PFSK-1 (cell line): ENCODE results near the gene ZNF672.

Source experiments
- FOXP2 ChIP-seq: optimal IDR thresholded peaks from 2 replicates; pipeline ENCODE3; 2011; ENCODE audit warnings: borderline replicate concordance, control low read depth, inconsistent platforms; ENCODE audit not compliant: insufficient read depth; ENCODE audit errors: extremely low read length, extremely low read depth
- POLR2AphosphoS5 ChIP-seq: IDR thresholded peaks from 2 replicates; pipeline ENCODE4 v1.6.1; 2012; ENCODE audit warnings: low read depth, mild to moderate bottlenecking, control low read depth, low read length, moderate library complexity
- SIN3A ChIP-seq: IDR thresholded peaks from 2 replicates; pipeline ENCODE4 v1.6.1; 2012; ENCODE audit warnings: mild to moderate bottlenecking, low read length, moderate library complexity, borderline replicate concordance; ENCODE audit not compliant: insufficient read depth
- TAF1 ChIP-seq: IDR thresholded peaks from 2 replicates; pipeline ENCODE4 v1.6.1; 2012; ENCODE audit warnings: low read length, control low read depth, borderline replicate concordance; ENCODE audit not compliant: insufficient read depth
- TF ChIP-seq, protein P1 (sequence below), 2 experiments: IDR thresholded peaks; 2 replicates each; pipeline versions ENCODE4 v1.6.1 to v1.8.0; 2011 to 2012; ENCODE audit warnings: low read depth in 2 of 2, low read length in 2 of 2, control low read depth in 1 of 2, inconsistent platforms in 1 of 2, mild to moderate bottlenecking in 1 of 2, moderate library complexity in 1 of 2; ENCODE audit not compliant: insufficient read depth in 1 of 2

Gene ZNF672

DNA sequence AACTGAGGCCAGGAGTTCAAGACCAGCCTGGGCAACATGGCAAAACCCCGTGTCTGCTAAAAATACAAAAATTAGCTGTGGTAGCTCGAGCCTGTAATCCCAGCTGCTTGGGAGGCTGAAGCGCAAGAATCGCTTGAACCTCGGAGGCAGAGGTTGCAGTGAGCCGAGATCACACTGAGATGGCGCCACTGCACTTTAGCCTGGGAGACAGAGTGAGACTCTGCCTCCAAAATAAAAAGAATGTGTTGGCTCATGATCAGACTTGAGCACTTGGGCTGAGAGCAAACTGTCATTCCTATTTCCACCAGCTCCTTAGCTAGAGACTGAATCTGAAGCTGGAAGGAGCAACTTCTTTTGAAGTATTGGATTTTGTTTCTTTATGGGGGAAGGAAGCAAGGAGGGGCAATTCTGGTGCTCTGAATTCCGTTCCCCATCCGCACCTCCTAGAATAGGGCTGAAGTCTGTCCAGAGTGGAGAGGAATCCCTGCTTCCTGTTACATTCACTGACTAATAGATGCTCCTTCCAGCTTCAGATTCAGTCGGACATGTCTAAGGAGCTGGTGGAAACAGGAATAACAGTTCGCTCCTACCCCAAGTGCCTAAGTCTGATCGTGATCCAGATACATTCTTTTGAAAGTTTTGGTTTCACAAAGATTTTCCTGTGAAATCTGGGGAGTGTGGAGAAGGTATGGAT is 3.8 kb downstream of the ZNF672 start:
- TF ChIP-seq, protein P1, sequence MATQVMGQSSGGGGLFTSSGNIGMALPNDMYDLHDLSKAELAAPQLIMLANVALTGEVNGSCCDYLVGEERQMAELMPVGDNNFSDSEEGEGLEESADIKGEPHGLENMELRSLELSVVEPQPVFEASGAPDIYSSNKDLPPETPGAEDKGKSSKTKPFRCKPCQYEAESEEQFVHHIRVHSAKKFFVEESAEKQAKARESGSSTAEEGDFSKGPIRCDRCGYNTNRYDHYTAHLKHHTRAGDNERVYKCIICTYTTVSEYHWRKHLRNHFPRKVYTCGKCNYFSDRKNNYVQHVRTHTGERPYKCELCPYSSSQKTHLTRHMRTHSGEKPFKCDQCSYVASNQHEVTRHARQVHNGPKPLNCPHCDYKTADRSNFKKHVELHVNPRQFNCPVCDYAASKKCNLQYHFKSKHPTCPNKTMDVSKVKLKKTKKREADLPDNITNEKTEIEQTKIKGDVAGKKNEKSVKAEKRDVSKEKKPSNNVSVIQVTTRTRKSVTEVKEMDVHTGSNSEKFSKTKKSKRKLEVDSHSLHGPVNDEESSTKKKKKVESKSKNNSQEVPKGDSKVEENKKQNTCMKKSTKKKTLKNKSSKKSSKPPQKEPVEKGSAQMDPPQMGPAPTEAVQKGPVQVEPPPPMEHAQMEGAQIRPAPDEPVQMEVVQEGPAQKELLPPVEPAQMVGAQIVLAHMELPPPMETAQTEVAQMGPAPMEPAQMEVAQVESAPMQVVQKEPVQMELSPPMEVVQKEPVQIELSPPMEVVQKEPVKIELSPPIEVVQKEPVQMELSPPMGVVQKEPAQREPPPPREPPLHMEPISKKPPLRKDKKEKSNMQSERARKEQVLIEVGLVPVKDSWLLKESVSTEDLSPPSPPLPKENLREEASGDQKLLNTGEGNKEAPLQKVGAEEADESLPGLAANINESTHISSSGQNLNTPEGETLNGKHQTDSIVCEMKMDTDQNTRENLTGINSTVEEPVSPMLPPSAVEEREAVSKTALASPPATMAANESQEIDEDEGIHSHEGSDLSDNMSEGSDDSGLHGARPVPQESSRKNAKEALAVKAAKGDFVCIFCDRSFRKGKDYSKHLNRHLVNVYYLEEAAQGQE (IDR thresholded peaks at IDR 0.05; ENCODE audit: insufficient read depth in 1 of 2, low read depth in 2 of 2, low read length in 2 of 2), result no peak
- TF ChIP-seq FOXP2 (no peak), TAF1 (no peak), SIN3A (no peak), POLR2AphosphoS5 (no peak)

DNA sequence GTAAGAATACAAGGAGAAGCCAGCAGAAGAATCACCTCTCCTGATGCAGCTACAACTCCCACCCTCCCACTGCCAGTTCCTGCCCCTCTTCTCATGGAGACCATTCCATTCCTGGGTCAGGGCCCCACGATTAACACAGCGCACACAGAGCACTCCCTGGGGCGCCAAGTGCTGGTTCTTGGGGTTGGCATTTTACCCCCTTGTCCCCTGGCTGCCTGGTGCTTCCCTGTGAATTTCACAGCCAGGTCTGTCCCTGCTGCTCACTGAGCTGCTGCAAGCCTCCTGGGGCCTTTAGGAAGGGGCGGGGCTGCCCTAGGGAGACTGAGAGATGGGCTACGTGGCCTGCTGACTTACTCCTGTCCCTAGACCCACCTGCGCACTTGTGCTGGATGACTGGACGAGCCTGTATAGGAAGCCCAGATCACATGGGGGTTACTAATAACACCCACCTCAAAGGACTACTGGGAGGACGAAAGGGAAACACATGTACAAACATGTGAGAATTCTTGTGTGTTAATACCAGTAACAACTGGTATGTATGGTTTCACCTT is 4.8 kb downstream of the ZNF672 start:
- TF ChIP-seq, protein P1 (IDR thresholded peaks at IDR 0.05; ENCODE audit: insufficient read depth in 1 of 2, low read depth in 2 of 2, low read length in 2 of 2), result no peak
- TF ChIP-seq SIN3A, result no peak
- no peak for TF ChIP-seq POLR2AphosphoS5
- no peak for TF ChIP-seq TAF1
- TF ChIP-seq FOXP2, result no peak

DNA sequence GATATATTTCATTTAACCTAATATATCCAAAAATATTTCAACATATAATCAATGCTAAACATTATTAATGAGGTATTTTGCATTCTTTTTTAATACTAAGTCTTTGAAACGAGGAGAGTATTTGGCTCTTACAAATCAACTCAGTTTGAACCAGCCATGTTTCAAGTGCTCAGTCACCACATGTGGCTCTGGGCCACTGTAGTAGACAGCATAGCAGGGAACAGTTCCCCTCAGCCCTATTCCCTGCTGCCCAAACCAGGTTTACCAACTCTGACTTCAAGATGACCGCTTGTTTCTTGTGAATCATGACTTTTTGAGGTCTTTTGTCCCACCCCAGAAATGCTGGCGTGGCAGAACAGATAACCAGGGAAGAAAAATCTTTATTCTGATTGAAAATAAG is 5.7 kb downstream of the ZNF672 start:
- no peak for TF ChIP-seq FOXP2
- TF ChIP-seq SIN3A, result no peak
- no peak for TF ChIP-seq POLR2AphosphoS5
- TF ChIP-seq, protein P1 (IDR thresholded peaks at IDR 0.05; ENCODE audit: insufficient read depth in 1 of 2, low read depth in 2 of 2, low read length in 2 of 2), result no peak
- TF ChIP-seq TAF1, result no peak

- TF ChIP-seq SIN3A, result no peak
- no peak for TF ChIP-seq POLR2AphosphoS5
- TF ChIP-seq, protein P1 (IDR thresholded peaks at IDR 0.05; ENCODE audit: insufficient read depth in 1 of 2, low read depth in 2 of 2, low read length in 2 of 2), result no peak
- TF ChIP-seq TAF1, result no peak
- no peak for TF ChIP-seq FOXP2
Observed at GRCh38 chr1:248844526-248844925, 6.5 kb downstream of the ZNF672 start.
